A673 (cell line): ENCODE results near the gene LILRB3. TPM values are rescaled to one million over a fixed set of nuclear protein-coding genes. Genes with fewer than 3 reads are reported as not detected.
A peak's percentile ranks its signal among the peaks of the same experiment; 100 is the strongest.

Experiments
- BruUV-seq: library from RNA; stranded (reverse); fragments of 400-500 nt; replicated peaks from 2 replicates; lab custom pipeline; 2021; lab: Mats Ljungman, UMichigan
- CTCF ChIA-PET: fragments of 300-600 bp; sonication (Branson Sonifier 250); formaldehyde crosslinking; loops from one replicate; lab custom pipeline; 2022; ENCODE audit warnings: antibody characterized with exemption; lab: Charles Lee
- POLR2A ChIA-PET: fragments of 300-600 bp; sonication (Branson Sonifier 250); formaldehyde crosslinking; loops from one replicate; lab custom pipeline; 2022; ENCODE audit warnings: antibody characterized with exemption; ENCODE audit not compliant: low non-redundant PET; lab: Charles Lee
- DNase-seq: peaks from one replicate; pipeline ENCODE4 v3.0.0-alpha.2; 2015; ENCODE audit warnings: low spot score
- H3K27ac ChIP-seq: fragments of 200-600 bp; sonication (generic); 2 replicates; pipeline ENCODE4 v1.5.1; 2016; ENCODE audit warnings: mixed run types, low read depth, mild to moderate bottlenecking, mixed read lengths, antibody characterized with exemption, low read length; ENCODE audit not compliant: poor library complexity, severe bottlenecking
- H3K27me3 ChIP-seq: fragments of 200-600 bp; sonication (generic); replicated peaks from 2 replicates; pipeline ENCODE4 v1.6.1; 2017; ENCODE audit warnings: mixed run types, low read depth, mild to moderate bottlenecking, mixed read lengths, antibody characterized with exemption, low read length; ENCODE audit not compliant: insufficient read depth, poor library complexity
- H3K36me3 ChIP-seq: fragments of 200-600 bp; sonication (generic); 2 replicates; pipeline ENCODE4 v1.6.1; 2016; ENCODE audit warnings: mixed run types, mild to moderate bottlenecking, mixed read lengths, antibody characterized with exemption, low read length; ENCODE audit not compliant: insufficient read depth, poor library complexity, severe bottlenecking
- H3K4me1 ChIP-seq: fragments of 200-600 bp; sonication (generic); 2 replicates; pipeline ENCODE4 v1.6.1; 2017; ENCODE audit warnings: mixed run types, mild to moderate bottlenecking, mixed read lengths, antibody characterized with exemption, low read length; ENCODE audit not compliant: insufficient read depth, poor library complexity, severe bottlenecking
- H3K4me3 ChIP-seq: fragments of 200-600 bp; sonication (generic); 2 replicates; pipeline ENCODE4 v1.5.1; 2016; ENCODE audit warnings: low read depth, mixed run types, mild to moderate bottlenecking, mixed read lengths, low read length; ENCODE audit not compliant: poor library complexity, severe bottlenecking
- H3K9me3 ChIP-seq: fragments of 200-600 bp; sonication (generic); 2 replicates; pipeline ENCODE4 v1.6.1; 2016; ENCODE audit warnings: mixed run types, low read depth, mild to moderate bottlenecking, mixed read lengths, antibody characterized with exemption, low read length; ENCODE audit not compliant: poor library complexity, severe bottlenecking
- EZH2 ChIP-seq: fragments of 200-600 bp; sonication (generic); IDR thresholded peaks from 2 replicates; pipeline ENCODE4 v1.6.1; 2017; ENCODE audit warnings: borderline replicate concordance, low read depth, mild to moderate bottlenecking, mixed read lengths, antibody characterized with exemption, low read length; ENCODE audit not compliant: poor library complexity, severe bottlenecking
- intact Hi-C: fragments of 100-400 bp; cut with micrococcal nuclease; formaldehyde crosslinking; loops from one replicate; pipeline ENCODE4 v1.10.0; 2022; ENCODE audit not compliant: unreplicated experiment
- total RNA-seq: library from RNA; stranded (reverse); gene quantifications from 2 replicates; pipeline ENCODE4 v1.2.3, GENCODE V29; 2021
- TF ChIP-seq, protein P1 (sequence below): fragments of 300-800, 200-600 bp; sonication (generic); conservative IDR thresholded peaks from 2 replicates; pipeline ENCODE4 v1.5.1; 2017; ENCODE audit warnings: low read depth, mild to moderate bottlenecking, antibody characterized with exemption, low read length, moderate library complexity, mixed read lengths

The LILRB3 gene
- total RNA-seq, 1 experiment from 2014 or later: not detected

DNA sequence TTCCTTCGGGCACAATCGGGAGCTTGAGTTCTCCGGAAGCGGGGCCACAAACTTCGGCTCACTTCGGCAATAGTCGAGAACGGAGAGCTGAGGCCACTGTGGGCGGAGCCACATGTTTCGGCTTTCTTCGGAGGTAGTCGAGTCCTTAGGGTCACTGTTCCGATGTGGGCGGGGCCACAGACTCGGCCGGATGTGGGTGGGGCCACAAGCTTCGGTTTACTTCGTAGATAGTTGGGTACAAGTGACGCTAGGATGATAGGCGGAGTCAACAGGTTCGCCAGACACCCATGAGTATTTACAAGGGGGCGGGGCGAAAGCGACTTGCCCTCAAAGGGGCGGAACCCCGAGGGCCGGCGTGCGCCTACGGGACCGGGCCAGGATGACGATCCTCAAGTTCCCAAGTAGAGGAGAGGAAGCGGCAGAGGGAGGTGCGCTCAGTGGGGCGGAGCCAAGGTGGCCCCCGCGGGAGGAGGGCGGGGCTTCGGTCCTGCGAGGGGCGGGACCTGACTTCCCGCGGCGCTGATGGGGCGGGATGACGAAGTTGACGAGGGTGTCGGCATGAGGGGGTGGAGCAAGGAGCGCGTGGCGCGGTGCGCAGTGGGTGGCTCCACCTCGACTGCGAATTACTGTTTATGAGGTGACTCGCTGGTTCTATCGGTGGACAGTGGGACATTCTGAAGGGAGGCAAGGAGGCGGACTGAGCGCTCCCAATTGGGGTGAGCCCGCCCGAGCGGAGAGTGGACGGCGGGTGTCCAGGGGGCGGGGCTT lies 32.9 kb downstream of the LILRB3 start:
- no TSS peak for BruUV-seq
- POLR2A ChIA-PET: interaction anchor here (0.5 to 1.0 kb wide), 7 partner anchors 10 to 300 kb away, joined by 3 to 6 read pairs (median 5); partner anchors contain the start of gene RPS9
- Histone ChIP-seq H3K9me3 (no peaks in the 10 kb centered on the region), H3K4me1 (peaks cover 17% of the 10 kb centered on the region), H3K27me3 (no peaks in the 10 kb centered on the region), H3K27ac (peak overlapping the region; percentile 98), H3K4me3 (peak overlapping the region; percentile 91), H3K36me3 (peaks cover 16% of the 10 kb centered on the region)
- intact Hi-C loops: loop anchor here (2.0 kb wide), 1 partner anchor 29 kb away; no protein-coding TSS in a partner anchor
- peak; percentile 100 for DNase-seq
- CTCF ChIA-PET: interaction anchor here (0.5 to 0.6 kb wide), 2 partner anchors 485 to 890 kb away, joined by 4 to 6 read pairs; no protein-coding TSS in a partner anchor
- TF ChIP-seq EZH2: no peak

GRCh38 chr19:54189145-54189734 lies 33.6 kb downstream of the LILRB3 start, which contains the start of gene MBOAT7:
Gene MBOAT7 (minus strand): TSS chr19:54189580. CDS start chr19:54188508, 1,072 bp downstream.
- intact Hi-C loops: loop anchor here (2.0 kb wide), 1 partner anchor 28 kb away; no protein-coding TSS in a partner anchor
- no TSS peak for BruUV-seq
- no peaks in the 10 kb centered on the region for H3K9me3 ChIP-seq
- CTCF ChIA-PET: interaction anchor here (0.5 to 0.6 kb wide), 2 partner anchors 486 to 891 kb away, joined by 4 to 6 read pairs; no protein-coding TSS in a partner anchor
- peak within 1 kb of the TSS; percentile 91 for H3K4me3 ChIP-seq
- H3K27ac ChIP-seq: peak within 1 kb of the TSS; percentile 98
- TF ChIP-seq EZH2: no peak
- TF ChIP-seq, protein P1, sequence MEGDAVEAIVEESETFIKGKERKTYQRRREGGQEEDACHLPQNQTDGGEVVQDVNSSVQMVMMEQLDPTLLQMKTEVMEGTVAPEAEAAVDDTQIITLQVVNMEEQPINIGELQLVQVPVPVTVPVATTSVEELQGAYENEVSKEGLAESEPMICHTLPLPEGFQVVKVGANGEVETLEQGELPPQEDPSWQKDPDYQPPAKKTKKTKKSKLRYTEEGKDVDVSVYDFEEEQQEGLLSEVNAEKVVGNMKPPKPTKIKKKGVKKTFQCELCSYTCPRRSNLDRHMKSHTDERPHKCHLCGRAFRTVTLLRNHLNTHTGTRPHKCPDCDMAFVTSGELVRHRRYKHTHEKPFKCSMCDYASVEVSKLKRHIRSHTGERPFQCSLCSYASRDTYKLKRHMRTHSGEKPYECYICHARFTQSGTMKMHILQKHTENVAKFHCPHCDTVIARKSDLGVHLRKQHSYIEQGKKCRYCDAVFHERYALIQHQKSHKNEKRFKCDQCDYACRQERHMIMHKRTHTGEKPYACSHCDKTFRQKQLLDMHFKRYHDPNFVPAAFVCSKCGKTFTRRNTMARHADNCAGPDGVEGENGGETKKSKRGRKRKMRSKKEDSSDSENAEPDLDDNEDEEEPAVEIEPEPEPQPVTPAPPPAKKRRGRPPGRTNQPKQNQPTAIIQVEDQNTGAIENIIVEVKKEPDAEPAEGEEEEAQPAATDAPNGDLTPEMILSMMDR: 0 out of 2 replicates have a peak, but pooled peaks have one; percentile 21
- no peak for DNase-seq
- no peaks in the 10 kb centered on the region for H3K27me3 ChIP-seq
- POLR2A ChIA-PET: interaction anchor here (0.5 to 0.9 kb wide), 5 partner anchors 11 to 299 kb away, joined by 4 to 6 read pairs (median 6); partner anchors contain the start of gene RPS9
- peaks cover 12% of the 10 kb centered on the region for H3K36me3 ChIP-seq
- peaks cover 17% of the 10 kb centered on the region for H3K4me1 ChIP-seq

GRCh38 chr19:54188215-54188871 lies 34.5 kb downstream of the LILRB3 start:
- ChIA-PET POLR2A (no interaction called here), CTCF (no interaction called here)
- intact Hi-C loops: loop anchor here (2.0 kb wide), 1 partner anchor 28 kb away; no protein-coding TSS in a partner anchor
- no peaks in the 10 kb centered on the region for H3K27me3 ChIP-seq
- no peak for DNase-seq
- H3K36me3 ChIP-seq: peaks cover 6% of the 10 kb centered on the region
- TSS peak; percentile 28 for BruUV-seq
- peak overlapping the region; percentile 87 for H3K4me3 ChIP-seq
- no peaks in the 10 kb centered on the region for H3K9me3 ChIP-seq
- peaks cover 17% of the 10 kb centered on the region for H3K4me1 ChIP-seq
- TF ChIP-seq, protein P1: no peak
- no peak for TF ChIP-seq EZH2
- H3K27ac ChIP-seq: peak overlapping the region; percentile 98
